HG02970 (cell line): ENCODE data around the gene AGAP1.

ENCODE experiments used
- ATAC-seq: cut with Tn5 transposase; IDR thresholded peaks from one replicate; pipeline ENCODE4 v1.9.1; 2021; ENCODE audit warnings: mild to moderate bottlenecking, moderate library complexity, moderate number of reproducible peaks; ENCODE audit not compliant: unreplicated experiment, low FRiP score

AGAP1 gene

DNA sequence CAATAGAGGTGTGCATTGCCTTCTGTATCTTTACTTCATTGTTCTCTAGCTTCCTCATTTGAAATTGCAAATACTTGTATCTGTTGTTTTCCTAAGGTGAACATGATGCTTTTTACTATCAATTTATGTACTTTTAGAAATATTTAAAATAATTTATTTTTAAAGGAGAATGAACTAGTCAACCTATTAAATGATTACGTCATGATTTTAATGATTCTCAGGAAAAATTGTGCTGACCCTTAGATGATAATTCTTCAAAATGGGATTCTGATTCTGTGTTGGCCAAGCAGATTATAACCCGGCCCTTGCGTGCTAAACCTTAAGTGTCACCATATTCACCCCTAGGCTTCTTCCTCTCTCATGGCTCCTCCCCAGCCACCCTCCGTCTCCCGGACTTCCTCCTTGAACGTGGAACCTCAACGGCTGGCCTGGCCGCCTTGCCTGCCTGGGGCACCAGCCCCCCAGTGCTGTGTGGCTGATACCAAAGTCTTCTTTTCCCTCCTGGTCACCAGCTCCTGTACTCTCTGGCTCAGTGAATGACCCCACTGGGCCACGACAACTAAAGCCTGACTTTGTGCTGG is 382.3 kb downstream of the AGAP1 start:
- ATAC-seq: no peak

GRCh38 chr2:235877275-235877802 is 383.5 kb downstream of the AGAP1 start:
- ATAC-seq: no peak

- ATAC-seq: no peak
These were observed 385.3 kb downstream of the AGAP1 start for GRCh38 chr2:235879116-235879515.

DNA sequence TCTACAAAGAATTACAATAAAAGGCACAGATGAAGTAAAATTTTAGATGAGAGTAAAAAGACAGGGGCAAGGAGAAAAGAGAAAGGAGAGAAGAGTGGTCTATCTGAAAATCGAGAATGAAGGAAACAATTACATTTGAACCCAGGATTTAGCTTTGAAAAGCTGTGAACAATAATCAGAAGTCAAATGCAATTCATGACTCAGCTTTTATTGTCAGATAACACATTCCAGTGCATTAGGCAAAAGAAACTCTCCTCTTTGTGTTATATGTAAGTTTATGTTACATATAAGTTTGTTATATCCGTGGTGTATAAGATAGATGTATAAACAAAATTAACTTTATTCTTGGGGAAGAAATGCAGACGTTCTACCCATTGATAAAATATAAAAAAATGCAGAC is 389.8 kb downstream of the AGAP1 start:
- no peak for ATAC-seq

GRCh38 chr2:235889302-235889630 is 395.4 kb downstream of the AGAP1 start:
- ATAC-seq: no peak

DNA sequence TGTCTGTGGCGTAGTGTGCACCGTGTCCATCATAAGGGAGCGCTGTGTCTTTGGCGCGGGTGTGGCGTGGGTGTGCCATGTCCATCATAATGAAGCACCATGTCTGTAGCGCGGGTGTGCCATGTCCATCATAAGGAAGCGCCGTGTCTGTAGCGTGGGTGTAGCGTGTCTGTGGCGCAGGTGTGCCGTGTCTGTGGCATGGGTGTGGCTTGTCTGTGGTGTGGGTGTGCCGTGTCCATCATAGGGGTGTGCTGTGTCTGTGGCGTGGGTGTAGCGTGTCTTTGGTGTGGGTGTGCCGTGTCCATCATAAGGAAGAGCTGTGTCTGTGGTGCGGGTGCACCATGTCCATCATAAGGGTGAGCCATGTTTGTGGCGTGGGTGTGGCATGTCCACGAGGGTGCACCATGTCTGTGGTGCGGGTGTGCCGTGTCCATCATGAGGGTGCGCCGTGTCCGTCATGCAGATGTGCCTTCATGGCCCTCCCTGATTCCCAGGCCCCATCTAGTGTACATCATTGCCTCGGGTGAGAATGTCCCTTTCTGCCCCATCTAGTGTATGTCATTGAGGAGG is 399.4 kb downstream of the AGAP1 start:
- no peak for ATAC-seq

GRCh38 chr2:235894839-235895238 is 401.0 kb downstream of the AGAP1 start:
- ATAC-seq: no peak

- ATAC-seq: no peak
These were observed 402.2 kb downstream of the AGAP1 start for GRCh38 chr2:235896061-235896460.

DNA sequence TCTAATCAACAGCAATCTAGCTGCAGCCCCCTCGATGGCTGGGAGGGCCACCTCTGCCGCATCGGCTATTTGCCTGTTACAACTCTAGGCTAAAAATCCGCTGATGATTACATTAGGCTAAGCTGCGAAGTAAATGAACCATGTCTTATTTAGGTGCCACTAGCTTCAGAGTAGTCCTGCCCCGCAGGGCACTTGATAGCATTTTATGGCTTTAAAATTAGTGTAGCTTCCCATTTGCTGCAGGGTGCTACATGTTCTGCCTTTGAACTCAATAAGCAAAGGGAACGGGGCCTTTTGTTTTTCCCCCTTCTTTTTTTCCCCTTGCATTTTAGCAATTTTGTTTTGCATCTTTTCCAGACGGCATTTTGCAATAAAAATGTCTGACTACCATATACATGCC is 404.1 kb downstream of the AGAP1 start:
- ATAC-seq: no peak

DNA sequence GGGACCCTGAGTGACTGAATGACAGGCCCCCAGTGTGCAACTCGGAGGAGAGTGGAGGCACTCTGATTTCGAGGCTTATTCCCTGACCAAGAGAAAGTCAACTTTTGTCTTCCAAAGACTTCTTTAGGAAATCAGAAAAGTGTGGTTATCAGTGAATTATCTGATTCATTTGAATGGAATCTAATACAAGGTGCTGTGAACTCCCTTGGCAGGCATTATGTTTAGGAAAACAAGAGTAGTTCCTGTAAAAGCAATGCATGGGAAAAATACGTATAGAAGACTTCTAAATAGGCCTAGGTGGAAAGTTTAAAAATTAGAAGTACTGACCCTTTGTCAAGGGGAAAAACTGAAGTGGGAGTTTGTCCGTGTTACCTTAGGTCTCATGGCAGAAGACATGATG is 404.9 kb downstream of the AGAP1 start:
- no peak for ATAC-seq

- no peak for ATAC-seq
These were observed 406.8 kb downstream of the AGAP1 start for GRCh38 chr2:235900631-235901030.

DNA sequence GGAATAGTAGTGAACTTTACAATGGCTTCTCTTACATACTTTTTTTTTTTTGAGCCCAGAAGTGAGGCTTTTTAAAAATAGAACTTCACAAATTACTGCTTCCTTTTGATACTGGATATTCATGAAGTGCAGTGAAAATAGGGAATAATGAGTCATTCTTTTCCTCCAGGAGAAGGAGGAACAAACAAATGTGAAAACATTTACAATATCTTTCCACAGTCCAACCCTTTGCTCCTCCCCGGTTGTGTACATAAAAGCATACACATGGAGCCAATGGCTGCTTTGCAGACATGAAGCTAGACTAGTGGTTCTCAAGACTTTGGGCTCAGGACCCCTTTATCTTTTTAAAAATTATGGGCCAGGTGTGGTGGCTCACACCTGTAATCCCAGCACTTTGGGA is 407.4 kb downstream of the AGAP1 start:
- ATAC-seq: no peak

- ATAC-seq: no peak
These were observed 410.1 kb downstream of the AGAP1 start for GRCh38 chr2:235903782-235904584.

DNA sequence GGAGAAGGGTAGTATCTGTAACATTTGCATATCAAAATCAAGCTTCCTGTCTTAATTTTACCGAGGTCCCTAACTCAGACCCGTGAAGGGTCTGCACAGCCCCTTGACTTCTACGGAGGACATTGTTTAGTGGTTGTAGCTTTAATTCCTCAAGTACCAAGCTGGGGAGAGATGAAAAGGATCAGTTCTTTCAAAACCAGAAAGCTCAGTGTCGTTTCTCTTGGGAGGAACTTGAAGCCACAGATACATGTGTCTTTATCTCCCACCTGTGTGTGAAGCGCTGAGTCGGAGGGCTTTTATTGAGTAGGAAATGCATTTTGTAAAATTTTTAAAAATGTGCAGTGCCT is 410.7 kb downstream of the AGAP1 start:
- no peak for ATAC-seq

- peak; percentile 85 for ATAC-seq
These were observed 415.0 kb downstream of the AGAP1 start for GRCh38 chr2:235908826-235909225.

GRCh38 chr2:235909358-235909757 is 415.5 kb downstream of the AGAP1 start:
- ATAC-seq: no peak

- ATAC-seq: no peak
These were observed 416.2 kb downstream of the AGAP1 start for GRCh38 chr2:235910067-235910466.

- no peak for ATAC-seq
These were observed 417.3 kb downstream of the AGAP1 start for GRCh38 chr2:235911125-235911524.

DNA sequence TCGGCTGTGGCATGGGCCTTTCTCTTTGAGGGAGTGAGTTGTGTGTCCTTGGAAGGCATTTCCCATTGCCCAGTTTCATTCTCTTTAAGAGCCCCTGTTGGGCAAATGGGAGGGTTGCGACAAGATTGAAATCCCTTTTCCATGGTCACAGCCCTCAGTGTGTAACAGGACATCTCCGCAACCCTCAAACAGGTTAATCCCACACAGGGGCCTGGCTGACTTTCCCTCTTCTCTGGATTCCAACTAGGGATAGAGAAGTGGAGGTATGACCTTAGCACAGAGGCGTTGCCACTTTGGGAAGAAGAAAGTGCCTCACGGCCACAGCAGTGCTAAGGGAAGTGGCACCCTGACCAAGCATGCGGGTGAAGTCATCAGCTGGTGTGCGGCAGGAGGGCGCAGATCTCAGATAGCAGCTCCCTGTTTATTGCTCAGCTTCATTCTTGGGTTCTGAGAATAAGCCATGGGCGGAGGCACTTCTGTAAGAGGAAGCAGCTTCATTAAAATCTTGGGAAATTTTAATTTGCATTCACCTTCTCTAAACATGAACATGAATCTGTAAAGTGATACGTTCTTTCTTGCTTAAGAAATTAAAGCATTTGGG is 417.9 kb downstream of the AGAP1 start:
- no peak for ATAC-seq

- ATAC-seq: no peak
These were observed 420.9 kb downstream of the AGAP1 start for GRCh38 chr2:235914756-235915155.

GRCh38 chr2:235917506-235917905 is 423.7 kb downstream of the AGAP1 start:
- ATAC-seq: no peak

GRCh38 chr2:235918876-235919275 is 425.0 kb downstream of the AGAP1 start:
- ATAC-seq: no peak
